NCI-H2227 (cell line): ENCODE results near the gene TPK1.

Experiments used
- DNase-seq: peaks from one replicate; lab custom pipeline; 2025; ENCODE audit not compliant: unreplicated experiment; lab: John Stamatoyannopoulos, UW

The TPK1 gene

DNA sequence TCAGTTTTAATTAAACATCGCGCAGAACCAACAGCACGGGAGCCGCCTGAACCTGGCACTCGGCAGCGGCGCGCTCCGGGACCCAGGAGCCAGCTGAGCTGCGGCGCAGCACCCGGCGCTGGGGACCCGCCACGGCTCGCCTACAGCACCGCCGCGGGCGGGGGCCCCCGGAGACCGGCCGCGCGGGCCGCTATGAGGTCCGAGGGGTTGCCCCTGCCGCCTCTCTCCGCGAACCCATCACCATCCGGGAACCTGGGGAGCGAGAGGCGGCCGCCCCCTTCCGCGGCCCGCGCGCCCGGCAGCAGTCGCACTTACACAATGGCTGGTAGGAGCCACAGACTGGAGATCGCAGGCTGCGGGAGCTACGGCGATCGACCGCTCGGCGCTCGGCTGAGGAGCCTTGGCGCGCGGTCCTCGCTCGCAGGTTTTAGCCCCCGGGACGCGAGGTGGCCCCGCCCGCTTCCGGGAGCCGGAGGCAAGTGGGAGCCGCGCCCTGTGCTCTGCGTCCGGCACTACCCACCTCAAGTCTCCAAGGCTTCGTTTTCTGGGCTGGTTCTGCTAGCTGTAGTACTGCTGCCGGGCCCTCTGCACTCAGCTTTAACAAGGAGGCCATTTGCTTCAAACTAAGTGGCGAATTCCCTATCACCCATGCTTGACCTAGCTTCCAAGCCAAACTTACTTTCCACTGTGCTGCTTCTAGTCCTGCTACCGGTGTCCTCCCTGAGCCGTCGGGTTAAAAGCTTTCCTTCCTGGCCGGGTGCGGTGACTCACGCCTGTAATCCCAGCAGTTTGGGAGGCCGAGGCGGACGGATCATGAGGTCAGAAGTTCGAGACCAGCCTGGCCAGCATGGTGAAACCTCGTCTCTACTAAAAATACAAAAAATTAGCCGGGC is at the start of gene TPK1:
Gene TPK1, minus strand, starts transcription at position 402 of the 893 bp plus-strand sequence. CDS start 451 bp downstream, outside the sequence.
- peak; percentile 91 for DNase-seq

DNA sequence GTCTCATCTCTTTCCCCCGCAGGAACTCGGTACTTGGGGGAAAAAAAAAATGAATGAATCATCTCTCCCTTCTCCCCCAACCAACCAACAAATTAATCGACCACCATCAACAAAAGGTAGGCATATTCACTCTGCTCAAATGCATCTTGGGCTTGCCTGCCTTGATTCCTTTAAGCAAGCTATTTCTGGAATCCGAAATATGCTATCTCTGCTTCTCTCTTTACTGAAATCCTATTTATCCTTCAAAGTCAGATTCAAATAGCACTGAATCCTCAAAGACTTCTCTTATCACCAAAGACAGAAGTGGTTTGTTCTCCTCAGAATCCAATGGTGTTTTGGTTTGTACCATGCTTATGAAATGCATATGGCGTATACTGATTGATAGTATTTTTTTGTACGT is 49.6 kb upstream of the TPK1 start:
- DNase-seq, result no peak

DNA sequence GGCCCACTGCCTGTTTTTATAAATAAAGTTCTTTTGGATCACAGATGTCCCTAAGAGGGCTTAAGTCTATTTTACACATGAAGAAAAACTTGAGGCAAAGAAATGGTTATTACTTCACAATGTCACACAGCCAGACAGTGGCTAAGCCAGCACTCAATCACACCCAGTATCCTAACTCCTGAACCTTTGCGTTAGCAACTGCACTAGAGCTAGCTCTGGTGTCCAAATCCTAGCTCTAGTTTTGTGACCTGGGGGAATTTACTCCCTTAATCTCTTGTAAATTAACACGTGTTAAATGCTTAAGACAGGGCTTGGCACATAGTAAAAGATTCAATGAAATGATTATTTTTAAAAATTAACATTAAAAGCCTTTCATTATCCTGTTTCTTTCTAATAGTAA is 49.0 kb upstream of the TPK1 start:
- DNase-seq, result no peak

DNA sequence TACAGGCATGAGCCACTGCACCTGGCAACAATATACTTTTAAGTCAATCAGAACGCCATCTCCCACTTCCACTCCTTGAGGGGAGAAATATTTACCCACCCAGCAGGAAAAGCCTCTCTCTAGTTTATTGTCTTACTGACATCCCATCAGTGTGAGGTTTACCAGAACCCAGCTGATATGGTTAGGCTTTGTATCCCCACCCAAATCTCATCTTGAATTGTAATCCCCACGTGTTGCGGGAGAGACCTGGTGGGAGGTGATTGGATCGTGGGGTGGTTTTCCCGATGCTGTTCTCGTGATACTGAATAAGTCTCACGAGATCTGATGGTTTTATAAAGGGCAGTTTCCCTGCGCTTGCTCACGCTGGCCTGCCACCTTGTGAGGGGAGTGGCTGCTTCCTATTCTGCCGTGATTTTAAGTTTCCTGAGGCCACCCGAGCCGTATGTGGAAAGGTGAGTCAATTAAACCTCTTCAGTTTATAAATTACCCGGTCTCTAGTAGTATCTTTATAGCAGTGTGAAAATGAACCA is 37.5 kb upstream of the TPK1 start:
- DNase-seq, result no peak

DNA sequence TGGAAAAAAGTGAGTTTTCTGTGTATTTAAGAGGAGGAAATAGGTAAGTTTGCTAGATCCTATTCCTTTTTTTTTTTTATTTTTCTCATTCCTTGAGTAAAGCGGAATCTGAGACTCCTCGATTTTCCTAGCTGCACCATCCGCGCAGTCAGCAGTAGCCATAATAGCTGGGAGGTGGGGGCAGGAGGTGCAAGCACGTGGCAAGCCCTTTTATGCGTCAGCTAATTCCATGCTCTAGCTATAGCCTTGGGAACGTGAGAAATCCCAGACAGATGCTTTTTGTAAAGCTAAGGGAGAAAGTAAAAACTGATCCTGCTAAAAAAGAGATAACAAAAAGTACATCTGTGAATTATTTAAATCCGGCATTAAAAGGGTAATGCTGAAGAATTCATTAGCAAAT is 33.2 kb upstream of the TPK1 start:
- no peak for DNase-seq

DNA sequence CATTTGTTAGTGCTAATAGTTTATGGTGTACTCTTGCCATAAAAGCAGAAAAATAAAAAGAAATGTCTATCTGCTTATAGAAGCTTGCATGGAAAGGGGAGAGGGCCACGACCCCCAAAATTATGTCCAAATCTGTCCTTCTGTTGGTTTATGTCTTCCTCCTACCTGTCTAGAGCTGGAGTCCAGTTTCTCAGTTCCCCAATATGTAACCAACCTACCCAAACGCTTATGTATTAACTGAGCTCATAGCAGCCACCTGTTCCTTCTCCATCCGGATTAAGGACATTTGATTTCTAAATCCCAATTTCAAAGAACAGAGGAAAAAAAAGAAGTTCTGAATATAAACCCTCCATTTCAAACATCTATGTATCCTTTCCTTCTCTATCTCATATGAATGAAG is 30.3 kb upstream of the TPK1 start:
- DNase-seq, result no peak

DNA sequence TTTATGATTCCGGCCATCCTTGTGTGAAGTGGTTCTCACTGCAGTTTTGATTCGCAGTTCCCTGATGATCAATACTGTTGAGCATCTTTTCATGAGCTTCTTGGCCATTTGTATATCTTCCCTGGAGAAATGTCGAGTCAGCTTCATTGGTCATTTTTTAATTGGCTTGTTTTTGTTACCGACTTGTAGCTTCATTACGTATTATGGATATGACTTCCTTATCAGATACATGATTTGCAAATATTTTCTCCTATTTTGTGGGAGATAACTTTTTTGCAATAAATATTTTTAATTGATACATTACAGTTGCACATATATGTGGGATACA is 27.4 kb upstream of the TPK1 start:
- DNase-seq, result no peak

DNA sequence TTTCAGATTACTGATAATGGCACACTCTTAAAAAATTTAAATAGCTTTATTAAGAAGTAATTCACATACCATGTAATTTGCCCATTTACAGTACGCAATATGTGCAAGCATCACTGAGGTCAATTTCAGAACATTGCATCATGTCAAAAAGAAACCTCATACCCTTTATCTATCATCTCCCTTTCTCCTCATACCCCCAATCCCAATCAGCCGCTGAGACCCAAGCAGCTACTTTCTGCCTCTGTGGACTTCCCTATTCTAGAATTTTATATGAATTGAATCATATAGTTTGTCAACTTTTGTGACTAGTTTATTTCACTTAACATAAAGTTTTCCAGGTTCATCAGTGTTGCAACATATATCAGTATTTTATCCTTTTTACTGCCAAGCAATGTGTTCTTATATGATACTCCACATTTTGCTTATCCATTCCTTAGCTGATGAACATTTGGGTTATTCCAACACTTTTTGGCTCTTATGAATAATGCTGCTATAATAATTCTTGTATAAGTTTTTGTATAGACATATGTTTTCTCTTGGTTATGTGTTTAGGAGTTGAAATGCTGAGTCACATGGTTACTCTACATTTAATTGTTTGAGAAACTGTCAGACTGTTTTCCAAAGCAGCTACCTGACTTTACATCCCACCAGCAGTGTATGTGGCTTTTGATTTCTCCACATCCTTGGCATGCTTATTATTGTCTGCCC is 26.9 kb upstream of the TPK1 start:
- DNase-seq, result no peak

DNA sequence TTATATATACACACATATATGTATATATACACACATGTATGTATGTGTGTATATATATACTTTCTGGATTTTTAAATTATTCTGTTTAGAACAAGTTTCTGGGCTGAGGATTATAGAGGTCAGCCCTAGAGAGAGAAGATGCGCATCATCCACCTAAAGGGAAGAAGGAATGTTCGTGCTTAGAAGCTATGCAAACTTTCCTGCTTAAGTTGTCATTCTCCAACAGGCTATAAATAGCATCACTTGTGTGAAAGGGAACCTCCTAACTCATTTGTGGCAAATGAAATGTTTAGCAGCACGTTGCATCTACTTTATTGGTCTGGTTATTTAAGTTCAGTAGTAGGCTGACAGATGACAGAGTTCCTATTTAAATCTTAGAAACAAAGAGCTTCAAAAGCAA is 23.9 kb upstream of the TPK1 start:
- no peak for DNase-seq

DNA sequence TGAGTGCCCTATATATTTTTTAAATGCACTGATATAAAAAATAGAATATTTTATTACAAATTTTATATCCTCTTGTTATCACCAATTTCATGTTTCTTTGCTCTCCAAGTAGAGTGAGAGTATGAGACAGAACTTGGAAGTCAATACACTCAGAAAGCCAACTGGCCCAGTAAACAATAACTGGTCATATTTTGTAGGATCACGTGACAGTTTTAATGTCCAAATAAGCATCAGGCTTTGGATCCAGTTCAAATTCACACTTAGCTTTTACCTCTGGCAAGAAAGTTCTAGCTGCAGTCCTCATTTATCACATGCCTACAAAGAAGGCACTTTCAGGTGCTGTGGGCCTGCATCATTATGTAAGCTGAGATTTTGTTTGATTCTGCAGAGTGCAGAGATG is 21.6 kb upstream of the TPK1 start:
- DNase-seq, result no peak

DNA sequence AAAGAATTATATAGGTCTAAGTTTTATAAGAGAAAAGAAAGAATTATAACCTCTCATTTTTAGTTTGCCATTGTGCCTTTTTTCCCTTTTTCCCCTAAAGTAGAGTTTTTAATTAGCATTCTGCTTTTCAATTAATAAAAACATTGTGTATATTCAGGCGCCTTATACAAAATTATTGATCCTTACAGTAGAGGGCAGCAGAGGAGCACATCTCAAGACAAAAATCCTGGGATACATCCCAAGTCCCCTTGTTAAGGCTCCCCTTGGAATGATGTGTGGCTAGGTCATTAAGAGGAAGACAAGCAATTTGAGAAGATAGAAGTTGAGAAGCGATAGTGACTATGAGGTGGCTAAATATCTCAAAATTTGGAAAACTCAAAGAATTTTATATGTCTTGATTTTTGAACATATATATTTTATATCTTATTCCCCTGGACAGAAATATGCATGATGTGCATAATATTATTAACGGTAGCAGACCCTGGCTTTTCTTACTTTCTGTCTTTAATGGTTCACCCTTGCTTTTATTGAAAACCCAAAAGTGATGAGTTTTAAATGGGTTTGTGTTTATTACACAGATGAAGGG is 19.1 kb upstream of the TPK1 start:
- peak; percentile 13 for DNase-seq

DNA sequence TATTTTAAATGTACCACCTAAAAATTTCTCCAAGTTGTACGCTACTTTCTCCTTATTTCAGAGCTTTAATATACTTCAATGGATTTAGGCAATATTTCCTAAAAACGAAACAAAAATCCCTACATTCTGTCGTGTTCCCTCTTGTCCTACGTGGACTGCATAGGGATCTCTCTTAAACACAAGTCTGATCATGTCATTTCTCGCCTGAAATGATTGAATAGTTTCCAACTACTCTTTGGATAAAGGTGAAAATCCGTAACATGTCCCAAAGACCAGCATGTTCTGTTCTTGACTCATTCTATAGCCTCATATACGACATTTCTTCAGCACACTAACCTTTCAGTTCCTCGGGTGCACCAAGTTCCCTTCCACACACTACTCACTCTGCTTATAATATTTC is 17.7 kb upstream of the TPK1 start:
- no peak for DNase-seq

DNA sequence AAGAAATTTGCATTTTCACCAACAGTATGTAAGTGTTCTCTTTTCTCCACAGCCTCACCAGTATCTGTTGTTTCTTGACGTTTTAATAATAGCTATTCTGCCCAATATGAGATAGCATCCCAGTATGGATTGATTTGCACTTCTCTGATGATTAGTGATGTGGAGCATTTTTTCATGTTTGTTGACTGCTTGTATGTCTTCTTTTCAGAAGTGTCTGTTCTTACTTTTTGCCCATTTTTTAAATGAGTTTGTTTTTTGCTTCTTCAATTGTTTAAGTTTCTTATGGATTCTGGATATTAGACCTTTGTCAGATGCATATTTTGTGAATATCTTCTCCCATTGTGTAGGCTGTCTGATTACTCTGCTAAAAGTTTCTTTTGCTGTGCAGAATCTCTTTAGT is 12.2 kb upstream of the TPK1 start:
- DNase-seq, result no peak

DNA sequence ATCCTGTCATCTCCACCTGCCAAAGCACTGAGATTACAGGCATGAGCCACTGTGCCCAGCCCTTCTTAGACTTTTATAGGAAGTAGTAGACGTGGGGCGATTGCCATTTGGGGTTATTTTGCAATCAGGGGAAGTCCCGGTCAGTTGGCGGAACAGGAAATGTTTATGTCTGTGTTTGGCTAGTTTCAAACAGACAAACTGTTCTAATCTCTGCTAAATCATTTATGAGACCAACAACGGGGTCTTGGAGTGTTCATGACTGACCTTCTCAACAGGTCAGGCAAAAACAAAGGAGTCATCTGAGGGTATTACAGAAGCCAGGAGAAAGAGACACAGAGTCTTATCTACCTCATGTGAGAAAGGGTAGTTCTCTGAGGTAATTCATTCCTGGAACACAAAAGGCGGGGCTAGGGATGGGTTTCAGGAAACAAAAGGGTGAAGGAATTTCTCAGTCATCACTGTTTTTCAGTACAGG is 6.6 kb upstream of the TPK1 start:
- no peak for DNase-seq

DNA sequence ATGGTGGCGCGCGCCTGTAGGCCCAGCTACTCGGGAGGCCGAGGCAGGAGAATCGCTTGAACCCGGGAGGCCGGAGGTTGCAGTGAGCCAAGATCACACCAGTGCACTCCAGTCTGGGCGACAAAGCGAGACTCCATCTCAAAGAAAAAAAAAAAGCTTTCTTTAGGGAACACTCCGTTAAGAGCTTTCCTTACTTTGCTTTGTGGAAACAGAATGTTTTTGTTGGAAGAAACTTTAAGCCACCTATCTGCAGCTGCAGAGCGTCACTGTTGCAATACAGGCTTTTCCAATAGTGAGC is 641 bp upstream of the TPK1 start:
- DNase-seq, result no peak

DNA sequence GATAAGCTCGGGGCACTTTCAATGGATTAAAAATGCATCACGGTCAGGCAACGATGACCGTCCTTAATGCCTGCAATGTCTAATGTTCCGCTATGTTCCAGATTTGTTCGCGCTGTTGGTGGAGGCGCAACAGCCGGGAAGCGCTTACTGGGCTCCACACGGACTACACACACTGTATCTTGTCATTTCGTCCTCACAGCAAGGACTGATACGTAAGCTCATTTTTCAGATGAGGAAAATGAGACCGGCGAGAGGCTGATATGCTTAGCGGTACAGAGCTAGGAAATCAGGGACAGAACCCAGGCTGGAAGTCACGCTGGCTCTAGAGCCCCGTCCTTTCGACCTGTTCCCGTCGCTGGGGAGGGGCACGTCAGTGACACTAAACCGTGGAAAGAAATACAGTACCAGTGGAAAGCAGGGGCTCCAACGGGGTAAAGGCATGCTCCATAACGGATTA is 670 bp downstream of the TPK1 start:
- peak; percentile 66 for DNase-seq

DNA sequence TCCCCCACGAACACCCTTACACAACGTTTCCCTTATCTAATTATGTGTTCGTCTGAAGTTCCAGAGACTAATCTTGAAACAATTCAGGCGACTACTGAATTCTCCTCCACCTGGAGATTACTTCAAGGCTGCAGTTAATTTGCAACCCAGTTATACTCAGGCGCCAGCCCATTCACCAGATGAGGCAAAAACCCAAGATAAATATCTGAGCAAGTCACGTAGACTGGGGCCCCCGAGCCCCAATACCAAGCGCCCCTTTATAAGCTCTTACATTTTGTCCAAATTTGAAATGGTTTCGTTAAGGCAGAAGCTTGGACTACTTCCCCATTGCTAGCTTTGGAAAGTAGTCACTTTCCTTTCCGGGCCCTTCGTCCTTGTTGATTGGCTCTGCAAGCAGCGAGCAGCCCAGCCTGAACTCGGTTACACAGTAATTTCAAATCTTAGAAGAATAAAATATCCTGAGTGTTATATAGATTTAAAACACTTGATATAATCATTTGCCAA is 1.2 kb downstream of the TPK1 start:
- DNase-seq, result no peak

DNA sequence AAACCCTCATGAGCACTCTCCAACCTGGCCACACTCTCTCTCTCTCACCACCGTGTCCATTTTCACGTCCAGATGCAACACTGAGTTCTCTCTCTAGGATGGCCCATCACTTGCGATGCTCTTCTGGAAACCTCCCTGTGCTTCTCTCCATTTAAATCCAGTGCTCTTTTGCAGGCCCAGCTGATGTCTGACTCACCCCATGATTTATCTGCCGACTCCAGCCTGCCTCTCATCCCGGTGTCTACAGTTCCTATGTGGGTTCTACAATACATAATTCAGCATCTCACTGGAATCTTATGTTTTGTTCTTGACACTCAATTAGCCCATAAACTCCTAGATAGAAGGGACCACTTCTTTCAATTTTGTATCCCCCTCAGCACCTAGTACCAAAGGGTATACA is 5.0 kb downstream of the TPK1 start:
- no peak for DNase-seq

DNA sequence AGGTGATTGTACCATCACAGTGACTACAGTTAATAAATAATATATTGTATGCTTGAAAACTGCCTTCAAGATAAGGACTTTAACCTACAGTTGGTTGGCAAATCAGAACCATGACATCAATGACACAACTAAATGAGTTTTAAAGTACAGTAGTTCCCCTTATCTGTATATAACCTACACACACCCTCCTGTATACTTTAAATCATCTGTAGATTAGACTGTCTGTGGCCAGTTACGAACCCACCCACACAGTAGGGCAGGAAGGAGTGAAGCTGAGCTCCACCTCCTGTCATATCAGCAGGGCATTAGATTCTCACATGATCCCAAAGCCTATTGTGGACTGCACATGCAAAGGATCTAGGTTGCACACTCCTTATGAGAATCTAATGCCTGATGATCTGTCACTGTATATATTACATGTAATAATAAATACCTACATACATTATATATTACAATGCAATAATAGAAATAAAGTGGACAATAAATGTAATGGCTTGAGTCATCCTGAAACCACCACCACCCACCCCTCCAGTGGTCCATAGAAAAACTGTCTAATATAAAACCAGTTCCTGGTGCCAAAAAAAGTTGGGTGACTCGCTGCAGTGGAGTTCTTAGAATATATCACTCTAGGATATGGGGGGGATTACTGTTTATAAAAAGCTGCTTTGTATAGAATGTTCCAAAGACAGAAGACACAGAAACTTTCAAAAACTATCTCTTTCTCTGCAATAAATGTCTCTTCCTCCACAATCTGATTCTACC is 5.6 kb downstream of the TPK1 start:
- DNase-seq, result no peak

DNA sequence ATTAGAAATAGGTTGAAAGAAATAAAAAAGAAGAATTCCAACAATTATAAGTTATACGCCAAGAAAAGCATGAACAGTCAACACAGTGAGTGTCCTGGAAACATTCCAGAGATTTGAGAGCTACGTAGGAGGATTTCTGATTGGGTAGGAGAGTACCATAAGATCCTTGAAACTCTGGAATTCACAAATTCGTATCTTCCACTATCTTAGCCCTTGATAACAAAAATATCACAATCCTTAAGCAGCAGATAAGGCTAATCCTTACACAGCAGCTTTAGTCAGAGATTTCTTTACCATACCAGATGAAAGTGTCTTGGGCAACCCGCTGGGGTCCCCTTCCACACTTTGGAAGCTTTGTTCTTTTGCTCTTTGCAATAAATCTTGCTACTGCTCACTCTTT is 8.2 kb downstream of the TPK1 start:
- no peak for DNase-seq

DNA sequence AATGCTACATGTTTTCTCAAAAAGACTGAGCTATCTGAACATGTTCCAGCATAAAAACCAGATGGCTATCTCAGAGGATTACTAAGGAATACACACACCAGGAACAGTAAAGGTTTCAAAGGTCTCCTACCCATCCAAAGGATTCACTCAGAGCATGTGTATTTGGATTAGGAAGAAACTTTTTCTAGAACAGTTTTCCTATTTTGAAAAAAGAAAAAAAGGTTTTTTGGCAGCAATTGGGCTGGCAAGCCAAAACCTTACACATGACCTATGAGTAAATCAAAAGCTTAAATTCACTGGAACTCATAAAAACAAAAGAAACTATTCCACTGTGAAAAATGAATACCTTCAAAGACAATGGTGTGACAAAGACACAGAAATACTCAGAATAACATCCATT is 9.6 kb downstream of the TPK1 start:
- DNase-seq, result no peak
